ENCODE measurements around the gene TDO2.

Gene TDO2

DNA sequence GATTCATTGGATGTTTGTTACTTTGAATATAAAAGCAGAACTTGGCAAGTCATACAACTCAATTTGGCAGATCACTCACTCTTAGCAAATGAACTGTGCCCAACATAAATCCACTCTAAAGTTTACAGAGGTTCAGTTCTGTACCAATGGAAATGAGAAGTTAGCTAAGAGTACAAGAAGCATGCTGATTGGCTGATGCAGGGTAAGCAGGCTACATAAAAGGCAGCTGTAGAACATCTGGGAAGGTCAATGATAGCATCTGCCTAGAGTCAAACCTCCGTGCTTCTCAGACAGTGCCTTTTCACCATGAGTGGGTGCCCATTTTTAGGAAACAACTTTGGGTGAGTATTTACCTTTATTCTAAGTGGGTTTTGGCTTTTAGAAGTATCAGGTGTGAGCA lies at the start of gene TDO2:
TDO2 (plus strand) TSS at position 244 of the 400 bp plus-strand sequence; CDS start at position 307, 63 bp downstream.
- Histone ChIP-seq H3K9me3 (ENCODE audit: control insufficient read depth in 2 of 2, low read length in 2 of 2) (no peaks in the 10 kb centered on the region), H3K36me3 (ENCODE audit: control insufficient read depth in 2 of 2, insufficient read depth in 2 of 2, low read length in 2 of 2) (no peaks in the 10 kb centered on the region), H3K9ac (ENCODE audit: low read length in 2 of 2) (no peak within 1 kb of the TSS), H3K27ac (ENCODE audit: low read length) (no peak within 1 kb of the TSS), H3K4me3 (ENCODE audit: low read length in 2 of 2) (no peak within 1 kb of the TSS), H3K4me1 (ENCODE audit: control insufficient read depth, insufficient read depth, low read length) (no peaks in the 10 kb centered on the region), H3K27me3 (ENCODE audit: control insufficient read depth in 1 of 2, insufficient read depth in 2 of 2, low read length in 2 of 2) (no peaks in the 10 kb centered on the region)

DNA sequence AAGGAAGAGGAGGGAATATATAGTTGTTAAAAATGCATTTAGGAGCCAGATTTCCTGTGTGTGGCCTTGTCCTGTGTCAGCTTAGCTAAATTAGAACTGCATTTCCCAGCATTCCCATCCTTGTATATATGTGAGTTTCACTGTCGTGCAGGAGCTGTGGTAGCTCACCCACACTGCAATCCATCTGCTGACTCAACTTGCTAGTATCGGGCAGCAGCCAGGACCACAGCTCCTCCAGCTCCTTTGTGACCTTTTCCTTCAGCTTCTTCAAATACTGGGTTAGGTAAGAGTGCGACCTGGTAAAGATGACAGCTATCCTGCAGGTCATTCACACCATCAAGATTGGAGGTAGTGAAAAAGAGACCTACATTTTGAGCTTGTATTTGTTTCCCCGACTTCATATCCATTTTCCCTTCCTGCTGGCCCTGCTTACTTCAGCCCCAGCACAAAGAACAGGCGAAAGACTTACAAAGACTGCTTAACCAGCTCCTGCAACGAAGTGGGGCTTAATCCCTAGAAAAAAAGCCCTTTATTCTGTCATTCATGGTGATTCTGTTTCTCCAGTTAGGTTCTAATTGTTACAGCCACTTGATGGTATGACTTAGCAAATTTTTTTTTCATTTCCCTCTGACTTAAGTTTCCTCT lies 48.8 kb upstream of the TDO2 start:
- Histone ChIP-seq H3K9me3 (ENCODE audit: control insufficient read depth in 2 of 2, low read length in 2 of 2) (no peaks in the 10 kb centered on the region), H3K27me3 (ENCODE audit: control insufficient read depth in 1 of 2, insufficient read depth in 2 of 2, low read length in 2 of 2) (no peaks in the 10 kb centered on the region), H3K27ac (ENCODE audit: low read length) (no peak overlapping the region), H3K4me3 (ENCODE audit: low read length in 2 of 2) (no peak overlapping the region), H3K9ac (ENCODE audit: low read length in 2 of 2) (no peak overlapping the region), H3K4me1 (ENCODE audit: control insufficient read depth, insufficient read depth, low read length) (no peaks in the 10 kb centered on the region), H3K36me3 (ENCODE audit: control insufficient read depth in 2 of 2, insufficient read depth in 2 of 2, low read length in 2 of 2) (no peaks in the 10 kb centered on the region)

DNA sequence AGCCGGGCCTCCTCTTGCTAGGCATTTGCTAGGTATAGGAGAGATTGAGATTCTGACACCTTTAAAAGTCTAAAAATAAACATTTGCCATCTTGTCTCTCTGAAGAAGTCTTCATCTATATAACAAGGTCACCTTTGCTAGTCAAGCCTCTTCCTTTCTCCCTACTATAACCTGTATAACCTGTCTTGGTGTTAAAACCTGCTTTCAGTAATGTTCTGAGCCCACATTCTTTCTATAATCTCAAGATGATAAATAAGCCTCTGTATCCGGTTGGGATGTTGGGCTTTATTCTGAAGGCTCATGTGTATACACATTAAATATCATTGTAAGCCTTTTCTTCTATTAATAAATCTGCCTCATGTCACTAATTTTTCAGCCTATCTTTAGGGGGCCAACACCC lies 47.6 kb upstream of the TDO2 start:
- no peak overlapping the region for H3K9ac ChIP-seq (ENCODE audit: low read length in 2 of 2)
- no peaks in the 10 kb centered on the region for H3K9me3 ChIP-seq (ENCODE audit: control insufficient read depth in 2 of 2, low read length in 2 of 2)
- H3K36me3 ChIP-seq (ENCODE audit: control insufficient read depth in 2 of 2, insufficient read depth in 2 of 2, low read length in 2 of 2) = no peaks in the 10 kb centered on the region

DNA sequence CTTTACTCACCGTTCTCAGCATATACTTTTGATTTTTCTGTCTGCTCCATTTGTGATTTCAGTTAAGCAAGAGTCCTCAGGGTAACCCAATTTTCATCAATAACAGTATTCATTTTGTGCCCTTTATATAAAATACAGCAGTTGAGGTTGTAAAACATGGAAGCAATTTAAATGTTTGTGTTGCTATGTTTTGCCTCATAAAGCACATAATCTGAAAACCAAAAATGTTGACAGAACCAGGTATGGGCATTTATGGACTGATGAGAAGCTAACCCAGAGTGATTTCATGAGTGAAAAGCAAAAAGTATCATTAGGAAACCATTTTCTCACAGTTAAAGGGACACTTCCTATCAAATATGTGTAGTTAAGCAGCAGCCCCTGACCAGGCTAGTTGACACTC lies 37.3 kb upstream of the TDO2 start, which contains the start of gene ASIC5:
ASIC5 (minus strand) TSS at position 101 of the 400 bp plus-strand sequence; CDS start at position 50, 51 bp downstream.
- Histone ChIP-seq H3K9ac (ENCODE audit: low read length in 2 of 2) (no peak within 1 kb of the TSS), H3K27ac (ENCODE audit: low read length) (no peak within 1 kb of the TSS), H3K4me1 (ENCODE audit: control insufficient read depth, insufficient read depth, low read length) (no peaks in the 10 kb centered on the region), H3K9me3 (ENCODE audit: control insufficient read depth in 2 of 2, low read length in 2 of 2) (no peaks in the 10 kb centered on the region), H3K36me3 (ENCODE audit: control insufficient read depth in 2 of 2, insufficient read depth in 2 of 2, low read length in 2 of 2) (no peaks in the 10 kb centered on the region), H3K4me3 (ENCODE audit: low read length in 2 of 2) (no peak within 1 kb of the TSS), H3K27me3 (ENCODE audit: control insufficient read depth in 1 of 2, insufficient read depth in 2 of 2, low read length in 2 of 2) (no peaks in the 10 kb centered on the region)

More for the DNA sequence above, 47.6 kb upstream of the TDO2 start:
- no peak overlapping the region for H3K27ac ChIP-seq (ENCODE audit: low read length)
- H3K4me3 ChIP-seq (ENCODE audit: low read length in 2 of 2) = no peak overlapping the region
- H3K27me3 ChIP-seq (ENCODE audit: control insufficient read depth in 1 of 2, insufficient read depth in 2 of 2, low read length in 2 of 2) = no peaks in the 10 kb centered on the region
- H3K4me1 ChIP-seq (ENCODE audit: control insufficient read depth, insufficient read depth, low read length) = no peaks in the 10 kb centered on the region

DNA sequence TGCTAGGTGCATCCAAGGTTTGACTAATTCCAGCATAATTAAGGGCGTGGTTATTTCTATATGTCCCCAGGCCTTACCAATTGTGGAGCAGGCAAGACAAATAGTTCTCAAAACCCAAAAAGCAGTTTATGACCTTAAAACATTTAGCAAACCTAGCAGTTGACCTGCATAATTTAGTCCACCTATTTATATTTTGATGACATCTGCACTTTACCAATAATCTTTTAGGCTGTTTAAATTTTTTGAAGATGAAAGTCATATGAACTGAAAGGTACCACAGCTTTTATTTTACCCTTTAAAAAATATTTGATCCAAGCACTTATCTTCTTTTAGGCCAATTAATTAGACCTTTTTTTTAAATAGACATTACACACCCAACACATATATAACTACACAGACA lies 27.6 kb upstream of the TDO2 start:
- Histone ChIP-seq H3K4me1 (ENCODE audit: control insufficient read depth, insufficient read depth, low read length) (no peaks in the 10 kb centered on the region), H3K27me3 (ENCODE audit: control insufficient read depth in 1 of 2, insufficient read depth in 2 of 2, low read length in 2 of 2) (no peaks in the 10 kb centered on the region), H3K9ac (ENCODE audit: low read length in 2 of 2) (no peak overlapping the region), H3K9me3 (ENCODE audit: control insufficient read depth in 2 of 2, low read length in 2 of 2) (no peaks in the 10 kb centered on the region), H3K4me3 (ENCODE audit: low read length in 2 of 2) (no peak overlapping the region), H3K27ac (ENCODE audit: low read length) (no peak overlapping the region), H3K36me3 (ENCODE audit: control insufficient read depth in 2 of 2, insufficient read depth in 2 of 2, low read length in 2 of 2) (no peaks in the 10 kb centered on the region)

DNA sequence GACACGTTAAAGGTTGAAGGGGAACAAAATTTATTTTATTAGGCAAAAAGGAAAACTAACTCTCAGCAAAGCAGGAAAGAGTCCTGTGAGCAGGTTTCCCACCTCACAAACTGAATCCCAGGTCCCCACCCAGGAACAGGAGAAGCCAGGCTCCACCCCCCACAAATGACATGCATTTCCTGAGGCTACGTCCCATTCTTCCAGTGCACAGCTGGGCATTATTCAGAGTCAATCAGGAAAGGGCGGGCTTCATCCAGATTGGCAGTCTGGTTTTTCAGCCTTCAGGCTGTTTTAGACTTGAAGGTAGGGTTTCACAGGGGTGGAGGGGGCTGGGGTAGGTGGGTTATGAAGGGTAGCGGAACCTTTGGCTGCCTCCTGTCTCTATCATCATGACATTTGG lies 25.5 kb upstream of the TDO2 start:
- no peaks in the 10 kb centered on the region for H3K9me3 ChIP-seq (ENCODE audit: control insufficient read depth in 2 of 2, low read length in 2 of 2)
- no peaks in the 10 kb centered on the region for H3K36me3 ChIP-seq (ENCODE audit: control insufficient read depth in 2 of 2, insufficient read depth in 2 of 2, low read length in 2 of 2)
- H3K4me1 ChIP-seq (ENCODE audit: control insufficient read depth, insufficient read depth, low read length) = no peaks in the 10 kb centered on the region
- H3K27ac ChIP-seq (ENCODE audit: low read length) = no peak overlapping the region
- no peak overlapping the region for H3K4me3 ChIP-seq (ENCODE audit: low read length in 2 of 2)
- H3K27me3 ChIP-seq (ENCODE audit: control insufficient read depth in 1 of 2, insufficient read depth in 2 of 2, low read length in 2 of 2) = no peaks in the 10 kb centered on the region
- H3K9ac ChIP-seq (ENCODE audit: low read length in 2 of 2) = no peak overlapping the region

DNA sequence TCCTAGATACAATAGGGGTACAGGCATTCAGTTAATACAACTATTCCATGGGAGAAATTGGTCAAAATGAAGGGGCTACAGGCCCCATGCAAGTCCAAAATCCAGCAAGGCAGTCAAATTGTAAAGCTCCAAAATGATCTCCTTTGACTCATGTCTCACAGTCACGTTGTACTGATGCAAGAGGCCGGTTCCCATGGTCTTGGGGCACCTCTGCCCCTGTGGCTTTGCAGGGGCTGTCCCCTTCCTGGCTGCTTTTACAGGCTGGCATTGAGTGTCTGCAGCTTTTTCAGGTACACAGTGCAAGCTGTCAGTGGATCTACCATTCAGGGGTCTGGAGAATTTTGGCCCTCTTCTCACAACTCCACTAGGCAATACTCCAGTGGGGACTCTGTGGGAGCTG lies 24.9 kb upstream of the TDO2 start:
- H3K36me3 ChIP-seq (ENCODE audit: control insufficient read depth in 2 of 2, insufficient read depth in 2 of 2, low read length in 2 of 2) = no peaks in the 10 kb centered on the region
- no peak overlapping the region for H3K9ac ChIP-seq (ENCODE audit: low read length in 2 of 2)
- H3K4me3 ChIP-seq (ENCODE audit: low read length in 2 of 2) = no peak overlapping the region
- H3K27ac ChIP-seq (ENCODE audit: low read length) = no peak overlapping the region
- no peaks in the 10 kb centered on the region for H3K9me3 ChIP-seq (ENCODE audit: control insufficient read depth in 2 of 2, low read length in 2 of 2)
- no peaks in the 10 kb centered on the region for H3K27me3 ChIP-seq (ENCODE audit: control insufficient read depth in 1 of 2, insufficient read depth in 2 of 2, low read length in 2 of 2)
- no peaks in the 10 kb centered on the region for H3K4me1 ChIP-seq (ENCODE audit: control insufficient read depth, insufficient read depth, low read length)

DNA sequence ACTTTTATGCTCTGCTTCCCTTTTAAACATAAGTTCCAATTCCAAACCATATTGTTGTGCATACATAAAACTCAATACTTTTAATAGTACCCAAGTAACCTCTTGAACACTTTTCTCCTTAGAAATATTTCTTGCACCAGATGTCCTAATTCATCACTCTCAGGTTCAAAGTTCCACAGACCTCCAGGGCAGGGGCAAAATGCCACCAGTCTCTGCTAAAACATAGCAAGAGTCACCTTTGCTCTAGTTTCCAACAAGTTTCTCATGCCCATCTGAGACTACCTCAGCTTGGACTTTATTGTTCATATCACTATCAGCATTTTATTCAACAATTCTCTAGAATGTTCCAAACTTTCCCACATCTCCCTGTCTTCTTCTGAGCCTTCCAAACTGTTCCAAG lies 23.7 kb upstream of the TDO2 start:
- no peak overlapping the region for H3K9ac ChIP-seq (ENCODE audit: low read length in 2 of 2)
- H3K4me1 ChIP-seq (ENCODE audit: control insufficient read depth, insufficient read depth, low read length) = no peaks in the 10 kb centered on the region
- no peaks in the 10 kb centered on the region for H3K9me3 ChIP-seq (ENCODE audit: control insufficient read depth in 2 of 2, low read length in 2 of 2)
- no peak overlapping the region for H3K27ac ChIP-seq (ENCODE audit: low read length)
- H3K27me3 ChIP-seq (ENCODE audit: control insufficient read depth in 1 of 2, insufficient read depth in 2 of 2, low read length in 2 of 2) = no peaks in the 10 kb centered on the region
- no peaks in the 10 kb centered on the region for H3K36me3 ChIP-seq (ENCODE audit: control insufficient read depth in 2 of 2, insufficient read depth in 2 of 2, low read length in 2 of 2)
- H3K4me3 ChIP-seq (ENCODE audit: low read length in 2 of 2) = no peak overlapping the region

DNA sequence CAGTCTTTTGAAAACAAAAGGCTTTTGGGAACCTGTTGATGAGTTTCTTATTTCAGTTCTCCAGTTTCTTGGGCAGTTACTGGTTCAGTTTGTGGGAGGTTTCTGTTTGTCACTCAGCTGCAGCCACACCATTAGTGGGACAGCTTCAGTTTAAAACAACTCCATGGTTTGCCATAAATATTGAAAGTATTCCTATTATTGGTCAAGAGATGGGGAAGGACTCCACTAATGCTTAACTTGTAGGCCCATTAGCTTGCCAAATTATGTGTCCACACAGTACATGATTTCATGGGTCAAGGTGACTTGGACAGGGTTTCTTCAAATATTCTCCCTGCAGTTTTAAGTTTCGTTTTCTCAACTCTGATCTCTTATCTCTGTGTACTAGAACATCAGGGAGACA lies 21.9 kb upstream of the TDO2 start:
- H3K9me3 ChIP-seq (ENCODE audit: control insufficient read depth in 2 of 2, low read length in 2 of 2) = no peaks in the 10 kb centered on the region
- H3K27me3 ChIP-seq (ENCODE audit: control insufficient read depth in 1 of 2, insufficient read depth in 2 of 2, low read length in 2 of 2) = no peaks in the 10 kb centered on the region
- no peak overlapping the region for H3K4me3 ChIP-seq (ENCODE audit: low read length in 2 of 2)
- H3K36me3 ChIP-seq (ENCODE audit: control insufficient read depth in 2 of 2, insufficient read depth in 2 of 2, low read length in 2 of 2) = no peaks in the 10 kb centered on the region
- H3K9ac ChIP-seq (ENCODE audit: low read length in 2 of 2) = no peak overlapping the region
- H3K27ac ChIP-seq (ENCODE audit: low read length) = no peak overlapping the region
- no peaks in the 10 kb centered on the region for H3K4me1 ChIP-seq (ENCODE audit: control insufficient read depth, insufficient read depth, low read length)

DNA sequence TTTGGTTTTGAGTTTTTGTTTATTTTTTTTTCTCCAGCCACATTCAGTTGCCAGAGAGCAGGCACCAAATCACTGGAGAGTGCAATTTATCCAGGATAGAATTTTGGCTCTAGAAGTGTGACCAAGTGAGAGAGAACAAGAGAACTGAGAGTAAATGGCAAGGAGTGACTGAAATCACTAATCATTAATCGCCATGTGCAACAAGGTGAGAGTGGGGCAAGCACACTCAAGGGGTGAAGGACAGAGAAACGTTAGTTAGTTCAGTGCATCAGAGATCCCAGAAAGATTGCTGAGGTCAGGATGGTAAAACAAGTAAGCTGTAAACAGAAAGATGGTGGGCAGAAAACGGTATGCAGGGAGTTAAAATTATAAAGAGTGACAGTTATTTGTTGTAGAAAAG lies 19.6 kb upstream of the TDO2 start:
- Histone ChIP-seq H3K27me3 (ENCODE audit: control insufficient read depth in 1 of 2, insufficient read depth in 2 of 2, low read length in 2 of 2) (no peaks in the 10 kb centered on the region), H3K27ac (ENCODE audit: low read length) (no peak overlapping the region), H3K4me1 (ENCODE audit: control insufficient read depth, insufficient read depth, low read length) (no peaks in the 10 kb centered on the region), H3K9ac (ENCODE audit: low read length in 2 of 2) (no peak overlapping the region), H3K4me3 (ENCODE audit: low read length in 2 of 2) (no peak overlapping the region), H3K36me3 (ENCODE audit: control insufficient read depth in 2 of 2, insufficient read depth in 2 of 2, low read length in 2 of 2) (no peaks in the 10 kb centered on the region), H3K9me3 (ENCODE audit: control insufficient read depth in 2 of 2, low read length in 2 of 2) (no peaks in the 10 kb centered on the region)

DNA sequence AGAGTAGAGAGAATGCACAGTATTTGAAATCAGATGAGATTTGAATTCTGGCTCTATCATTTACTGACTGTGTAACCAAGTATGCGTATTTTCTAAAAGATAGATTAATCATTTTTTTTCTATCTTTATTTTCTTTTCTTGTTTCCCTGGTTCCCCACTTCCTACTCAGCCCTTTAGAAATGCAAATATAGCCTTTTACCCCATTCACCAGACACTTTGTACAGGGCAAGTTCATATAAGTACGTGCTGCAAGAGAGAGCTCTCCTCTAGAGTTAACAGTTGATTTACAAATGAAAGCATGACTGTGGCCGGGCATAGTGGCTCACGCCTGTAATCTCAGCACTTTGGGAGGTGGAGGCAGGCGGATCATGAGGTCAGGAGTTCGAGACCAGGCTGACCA lies 17.8 kb upstream of the TDO2 start:
- Histone ChIP-seq H3K4me3 (ENCODE audit: low read length in 2 of 2) (no peak overlapping the region), H3K9ac (ENCODE audit: low read length in 2 of 2) (no peak overlapping the region), H3K9me3 (ENCODE audit: control insufficient read depth in 2 of 2, low read length in 2 of 2) (no peaks in the 10 kb centered on the region), H3K27ac (ENCODE audit: low read length) (no peak overlapping the region), H3K27me3 (ENCODE audit: control insufficient read depth in 1 of 2, insufficient read depth in 2 of 2, low read length in 2 of 2) (no peaks in the 10 kb centered on the region), H3K4me1 (ENCODE audit: control insufficient read depth, insufficient read depth, low read length) (no peaks in the 10 kb centered on the region), H3K36me3 (ENCODE audit: control insufficient read depth in 2 of 2, insufficient read depth in 2 of 2, low read length in 2 of 2) (no peaks in the 10 kb centered on the region)

All from stomach smooth muscle (tissue), 2 donors.